ENCODE results near the gene FLNC. TPM values are rescaled to one million over a fixed set of nuclear protein-coding genes. Genes with fewer than 3 reads are reported as not detected.

Gene FLNC
- total RNA-seq, 3 donors from 2014 or later, result 6.9 to 267 (median 15.0) TPM

DNA sequence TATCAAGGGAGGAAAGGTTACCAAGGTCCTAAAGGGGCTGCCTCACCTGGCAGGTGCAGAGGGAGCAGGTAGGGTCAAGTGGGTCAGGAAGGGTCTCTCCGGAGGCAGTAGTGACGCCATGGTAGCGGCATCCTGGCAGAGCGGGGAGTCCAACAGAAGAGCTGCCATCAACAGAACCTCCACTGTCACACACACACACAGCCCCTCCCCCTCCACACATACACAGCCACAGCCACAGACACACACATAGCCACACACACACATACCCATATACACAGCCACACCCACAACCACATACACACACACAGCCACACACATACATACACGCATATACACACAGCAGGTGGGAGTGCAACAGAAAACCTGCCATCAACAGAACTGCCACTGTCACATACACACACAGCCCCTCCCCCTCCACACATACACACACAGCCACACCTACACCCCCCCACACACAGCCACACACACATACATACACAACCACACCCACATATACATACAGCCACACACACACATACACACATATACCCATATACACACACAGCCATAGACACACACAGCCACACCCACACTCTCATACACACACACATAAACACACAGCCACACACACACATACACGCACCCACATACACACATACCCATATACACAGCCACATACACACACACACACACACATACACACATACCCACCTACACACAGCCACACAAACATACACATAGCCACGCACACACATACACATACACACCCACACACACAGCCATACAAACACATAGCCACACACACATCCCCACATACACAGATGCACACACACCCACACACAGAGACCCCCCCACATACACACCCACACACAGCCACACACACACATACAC is 57.2 kb downstream of the FLNC start:
- H3K4me3 ChIP-seq, result no peak overlapping the region
- H3K4me1 ChIP-seq (ENCODE audit: low read depth), result no peaks in the 10 kb centered on the region
- intact Hi-C loops (cut with DNase I, micrococcal nuclease), result no loop called here
- H3K36me3 ChIP-seq (ENCODE audit: low read depth), result no peaks in the 10 kb centered on the region
- TF ChIP-seq, protein P1, sequence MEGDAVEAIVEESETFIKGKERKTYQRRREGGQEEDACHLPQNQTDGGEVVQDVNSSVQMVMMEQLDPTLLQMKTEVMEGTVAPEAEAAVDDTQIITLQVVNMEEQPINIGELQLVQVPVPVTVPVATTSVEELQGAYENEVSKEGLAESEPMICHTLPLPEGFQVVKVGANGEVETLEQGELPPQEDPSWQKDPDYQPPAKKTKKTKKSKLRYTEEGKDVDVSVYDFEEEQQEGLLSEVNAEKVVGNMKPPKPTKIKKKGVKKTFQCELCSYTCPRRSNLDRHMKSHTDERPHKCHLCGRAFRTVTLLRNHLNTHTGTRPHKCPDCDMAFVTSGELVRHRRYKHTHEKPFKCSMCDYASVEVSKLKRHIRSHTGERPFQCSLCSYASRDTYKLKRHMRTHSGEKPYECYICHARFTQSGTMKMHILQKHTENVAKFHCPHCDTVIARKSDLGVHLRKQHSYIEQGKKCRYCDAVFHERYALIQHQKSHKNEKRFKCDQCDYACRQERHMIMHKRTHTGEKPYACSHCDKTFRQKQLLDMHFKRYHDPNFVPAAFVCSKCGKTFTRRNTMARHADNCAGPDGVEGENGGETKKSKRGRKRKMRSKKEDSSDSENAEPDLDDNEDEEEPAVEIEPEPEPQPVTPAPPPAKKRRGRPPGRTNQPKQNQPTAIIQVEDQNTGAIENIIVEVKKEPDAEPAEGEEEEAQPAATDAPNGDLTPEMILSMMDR (IDR thresholded peaks at IDR 0.05), result no peak
- H3K9me3 ChIP-seq, result no peaks in the 10 kb centered on the region
- no peak for ATAC-seq
- peak in 1 of 3 donors; percentile 13 for DNase-seq

DNA sequence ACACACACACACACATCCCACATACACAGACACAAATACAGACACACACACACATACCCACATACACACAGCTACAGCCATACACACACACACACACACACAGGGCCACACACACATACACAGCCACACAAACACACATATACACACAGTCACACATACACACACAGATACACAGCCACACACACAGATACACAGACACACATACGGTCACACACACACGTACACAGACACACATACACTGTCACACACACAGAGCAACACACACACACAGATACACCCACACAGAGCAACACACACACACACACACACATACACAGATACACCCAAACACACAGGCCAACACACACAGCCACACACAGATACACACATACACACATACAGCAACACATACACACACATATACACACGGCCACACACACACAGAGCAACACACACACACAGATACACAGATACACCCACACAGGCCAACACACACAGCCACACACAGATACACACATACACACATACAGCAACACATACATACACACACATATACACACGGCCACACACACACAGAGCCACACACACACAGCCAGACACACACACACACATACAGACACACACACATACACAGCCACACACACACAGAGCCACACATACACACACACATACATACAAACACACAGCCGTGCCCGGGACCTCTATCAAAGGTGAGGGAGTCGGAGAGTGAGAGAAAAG is 58.0 kb downstream of the FLNC start:
- DNase-seq (no peak), ATAC-seq (no peak)
- H3K9me3 ChIP-seq, result no peaks in the 10 kb centered on the region
- TF ChIP-seq, protein P1 (IDR thresholded peaks at IDR 0.05), result no peak
- H3K4me3 ChIP-seq, result no peak overlapping the region
- H3K36me3 ChIP-seq (ENCODE audit: low read depth), result no peaks in the 10 kb centered on the region
- H3K4me1 ChIP-seq (ENCODE audit: low read depth), result no peaks in the 10 kb centered on the region
- intact Hi-C loops (cut with DNase I, micrococcal nuclease), result no loop called here

DNA sequence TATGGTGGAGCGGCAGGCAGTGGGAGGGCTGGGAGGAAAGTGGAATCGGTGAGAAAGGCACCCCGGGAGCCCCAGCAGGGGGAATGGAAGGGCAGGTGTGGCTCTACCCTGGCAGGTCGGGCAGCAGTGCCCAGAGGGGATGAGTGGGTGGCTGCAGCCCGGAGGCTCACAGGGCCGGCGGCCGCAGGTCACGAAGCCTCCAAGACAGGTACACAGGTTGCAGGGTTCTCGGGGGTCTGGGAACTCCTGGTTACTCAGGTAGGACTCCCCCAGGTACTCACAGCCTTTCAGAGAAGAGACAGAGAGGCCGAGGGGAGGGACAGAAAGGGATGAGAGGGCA is 58.5 kb downstream of the FLNC start:
- ATAC-seq (no peak), DNase-seq (no peak)
- Histone ChIP-seq H3K4me3 (no peak overlapping the region), H3K9me3 (no peaks in the 10 kb centered on the region), H3K36me3 (ENCODE audit: low read depth) (no peaks in the 10 kb centered on the region), H3K4me1 (ENCODE audit: low read depth) (no peaks in the 10 kb centered on the region)
- TF ChIP-seq, protein P1 (IDR thresholded peaks at IDR 0.05), result no peak
- intact Hi-C loops (cut with DNase I, micrococcal nuclease), result no loop called here

DNA sequence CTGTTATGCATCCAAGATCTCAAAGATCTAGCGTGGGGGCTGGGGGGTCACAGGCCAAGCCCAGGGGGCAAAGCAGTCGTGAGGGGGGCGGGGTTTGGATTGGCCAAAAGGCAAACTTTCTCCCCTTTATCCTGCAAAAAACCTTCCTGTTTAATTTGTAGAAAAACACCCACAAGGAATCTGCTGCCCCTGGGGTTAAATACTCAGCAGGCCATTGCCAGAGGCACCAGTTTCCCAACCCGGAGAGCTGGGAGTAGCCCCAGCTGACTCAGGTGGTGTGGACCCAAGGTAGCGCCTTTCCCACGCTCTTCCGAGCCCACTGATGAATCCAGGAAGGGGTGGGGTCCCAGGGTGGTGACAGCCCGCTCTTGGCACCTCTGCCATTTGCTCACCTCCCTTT is 58.9 kb downstream of the FLNC start:
- Histone ChIP-seq H3K36me3 (ENCODE audit: low read depth) (no peaks in the 10 kb centered on the region), H3K4me1 (ENCODE audit: low read depth) (no peaks in the 10 kb centered on the region), H3K4me3 (no peak overlapping the region), H3K9me3 (no peaks in the 10 kb centered on the region)
- no peak for DNase-seq
- TF ChIP-seq, protein P1 (IDR thresholded peaks at IDR 0.05), result no peak
- intact Hi-C loops (cut with DNase I, micrococcal nuclease), result no loop called here
- ATAC-seq, result no peak

DNA sequence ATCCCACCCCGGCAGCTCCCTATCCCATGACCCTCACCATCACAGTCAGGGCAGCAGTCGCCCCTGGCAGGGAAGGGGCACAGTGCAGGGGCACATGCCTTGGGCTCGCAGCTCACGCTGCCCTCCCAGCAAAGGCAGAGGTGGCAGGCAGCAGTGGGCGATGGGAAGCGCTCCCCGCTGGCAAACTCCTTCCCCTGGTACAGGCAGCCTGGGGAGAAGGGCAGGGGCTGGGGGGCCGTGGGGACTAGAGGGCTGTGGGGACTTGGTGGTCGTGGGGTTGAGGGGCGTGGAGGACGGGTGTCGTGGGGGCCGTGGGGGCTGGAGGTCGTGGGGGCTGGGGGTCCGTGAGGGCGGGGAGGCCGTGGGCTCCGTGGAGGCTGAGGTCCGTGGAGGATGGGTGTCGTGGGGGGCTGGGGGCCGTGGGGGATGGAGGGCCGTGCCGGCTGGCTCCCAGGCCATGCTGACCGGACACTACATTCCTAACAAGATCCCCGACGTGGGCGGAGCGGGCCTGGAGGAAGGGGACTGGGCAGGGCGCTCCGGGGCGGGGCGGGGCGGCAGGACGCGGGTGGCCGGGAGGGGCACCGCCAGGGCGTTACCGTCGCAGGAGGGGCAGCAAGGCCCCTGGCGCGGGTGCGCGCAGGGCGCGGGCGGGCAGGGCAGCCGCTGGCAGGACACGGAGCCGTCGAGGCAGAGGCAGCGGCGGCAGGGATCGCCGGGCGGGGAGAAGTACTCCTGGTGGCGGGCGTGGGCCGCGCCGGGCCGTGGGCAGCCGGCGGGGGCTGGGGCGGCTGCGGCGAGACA is 60.3 kb downstream of the FLNC start:
- intact Hi-C loops (cut with DNase I, micrococcal nuclease), result no loop called here
- H3K4me3 ChIP-seq, result no peak overlapping the region
- ATAC-seq, result peak; percentile 70

More for the DNA sequence above, 60.3 kb downstream of the FLNC start:
- Histone ChIP-seq H3K9me3 (no peaks in the 10 kb centered on the region), H3K36me3 (ENCODE audit: low read depth) (no peaks in the 10 kb centered on the region), H3K4me1 (ENCODE audit: low read depth) (no peaks in the 10 kb centered on the region)
- peak in 2 of 3 donors; percentile 56 to 79 for DNase-seq
- TF ChIP-seq, protein P1 (IDR thresholded peaks at IDR 0.05), result no peak
